Kidney (tissue), 14 donors: Measurements from ENCODE around the gene SDK1. TPM values are rescaled to one million over a fixed set of nuclear protein-coding genes. Genes with fewer than 3 reads are reported as not detected.

Experiments
- DNase-seq, 5 donors: peaks; one replicate each; pipeline ENCODE4 v3.0.0-alpha.2; 2013 to 2020
- FAIRE-seq: peaks from 2 replicates; lab custom pipeline; 2012; peaks lifted over from hg19 to GRCh38; lab: Jason Lieb, UNC
- H3K27ac ChIP-seq, 2 donors: one replicate each; pipeline ENCODE4 v1.7.0; 2013; ENCODE audit warnings: low read depth in 2 of 2, low read length in 2 of 2, inconsistent platforms in 1 of 2
- H3K27me3 ChIP-seq: one replicate; pipeline ENCODE4 v1.7.1; 2013; ENCODE audit warnings: low read length, inconsistent platforms; ENCODE audit not compliant: control insufficient read depth, insufficient read depth
- H3K36me3 ChIP-seq, 3 donors: one replicate each; pipeline versions ENCODE4 v1.7.0 to v1.7.1; 2013; ENCODE audit warnings: low read length in 3 of 3, control low read depth in 1 of 3, inconsistent platforms in 1 of 3; ENCODE audit not compliant: insufficient read depth in 3 of 3, control insufficient read depth in 2 of 3
- H3K4me1 ChIP-seq, 3 donors: one replicate each; pipeline versions ENCODE4 v1.7.0 to v1.7.1; 2013; ENCODE audit warnings: low read length in 3 of 3, inconsistent platforms in 1 of 3, low read depth in 1 of 3; ENCODE audit not compliant: control insufficient read depth in 2 of 3, insufficient read depth in 2 of 3
- H3K4me3 ChIP-seq, 3 donors: one replicate each; pipeline versions ENCODE4 v1.7.0 to v1.8.1; 2013; ENCODE audit warnings: low read length in 3 of 3, control low read depth in 1 of 3, inconsistent platforms in 1 of 3
- H3K9ac ChIP-seq, 3 donors: one replicate each; pipeline versions ENCODE4 v1.7.0 to v1.7.1; 2013; ENCODE audit warnings: low read length in 3 of 3, control low read depth in 1 of 3, inconsistent platforms in 1 of 3
- H3K9me3 ChIP-seq, 3 donors: one replicate each; pipeline versions ENCODE4 v1.7.0 to v1.7.1; 2013; ENCODE audit warnings: low read length in 3 of 3, control low read depth in 1 of 3, inconsistent platforms in 1 of 3; ENCODE audit not compliant: control insufficient read depth in 2 of 3, insufficient read depth in 1 of 3
- CTCF ChIP-seq: IDR thresholded peaks from 3 replicates; pipeline ENCODE4 v1.5.1; 2012; ENCODE audit warnings: mild to moderate bottlenecking, moderate library complexity, borderline replicate concordance; ENCODE audit not compliant: insufficient read depth; ENCODE audit errors: extremely low read depth
- intact Hi-C: fragments of 100-400 bp; cut with DNase I; formaldehyde crosslinking; loops from one replicate; pipeline ENCODE4 v1.11.1; 2022
- polyA plus RNA-seq: library from polyadenylated mRNA; stranded (reverse); fragments of 350-450 nt; fragmentation: Illumina TruSeq; extraction: RNeasy Lipid Tissue Mini Kit (QIAGEN cat#74804); gene quantifications from one replicate; pipeline ENCODE4 v1.2.3, GENCODE V29; 2014; ENCODE audit warnings: low read depth, low replicate concordance; ENCODE audit not compliant: insufficient read depth
- total RNA-seq: library from RNA; stranded (reverse); fragmentation: NEBNext Ultra II Directional; extraction: Animal tissue kit (Norgen Biotek cat#: 25700); gene quantifications from one replicate; pipeline ENCODE4 v1.2.1, GENCODE V29; 2021
- donor health status: control.
- donor health status: control.
- donor health status: control.
- donor health status: control.
- donor health status: control.
- donor health status: DM: yes; HTN: yes; CAD: no.
- donor health status: Normal renal cell carcinoma (clear cell type).

The SDK1 gene
- total and polyA plus RNA-seq, 2 donors from 2014 or later, result 2.0 to 38.3 TPM

GRCh38 chr7:3862774-3863173 is 561.7 kb downstream of the SDK1 start:
- Histone ChIP-seq H3K27me3 (no peaks in the 10 kb centered on the region), H3K36me3 (no peaks in the 10 kb centered on the region), H3K9me3 (no peaks in the 10 kb centered on the region), H3K4me1 (peaks cover 0 to 8% (median 4%) of the 10 kb centered on the region in 3 donors), H3K9ac (no peak overlapping the region), H3K4me3 (no peak overlapping the region), H3K27ac (no peak overlapping the region)
- FAIRE-seq (no peak), DNase-seq (no peak)
- intact Hi-C loops, result no loop called here
- no peak for TF ChIP-seq CTCF

DNA sequence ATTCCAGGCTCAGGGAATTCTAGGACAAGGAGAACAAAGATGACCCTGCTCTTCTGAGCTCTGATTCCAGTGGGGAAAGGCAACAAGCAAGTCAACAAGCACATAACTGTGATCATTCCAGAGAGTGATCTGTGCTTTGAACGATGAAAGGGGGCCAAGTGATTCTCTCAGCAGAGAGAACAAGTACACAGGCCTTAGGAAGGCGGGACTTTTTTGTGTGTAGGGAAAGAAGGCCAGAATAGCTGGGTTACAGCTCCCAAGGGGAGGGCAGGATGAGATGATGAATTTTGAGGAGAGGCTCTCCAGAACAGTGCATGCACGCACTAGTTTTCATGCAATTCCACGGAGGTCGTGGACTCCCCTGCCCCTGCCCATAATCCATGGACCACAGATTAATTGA is 565.2 kb downstream of the SDK1 start:
- no peak for DNase-seq
- intact Hi-C loops, result no loop called here
- Histone ChIP-seq H3K9ac (no peak overlapping the region), H3K4me3 (no peak overlapping the region), H3K27me3 (no peaks in the 10 kb centered on the region), H3K9me3 (no peaks in the 10 kb centered on the region), H3K36me3 (no peaks in the 10 kb centered on the region), H3K4me1 (peaks cover 0 to 8% (median 4%) of the 10 kb centered on the region in 3 donors), H3K27ac (no peak overlapping the region)
- TF ChIP-seq CTCF, result no peak
- FAIRE-seq, result no peak

GRCh38 chr7:3867863-3868262 is 566.8 kb downstream of the SDK1 start:
- FAIRE-seq, result no peak

More at GRCh38 chr7:3867863-3868262, 566.8 kb downstream of the SDK1 start:
- DNase-seq, result no peak
- Histone ChIP-seq H3K4me3 (no peak overlapping the region), H3K27ac (no peak overlapping the region), H3K27me3 (no peaks in the 10 kb centered on the region), H3K36me3 (no peaks in the 10 kb centered on the region), H3K9me3 (no peaks in the 10 kb centered on the region), H3K4me1 (no peaks in the 10 kb centered on the region), H3K9ac (no peak overlapping the region)
- intact Hi-C loops, result no loop called here
- TF ChIP-seq CTCF, result no peak
